Body of pancreas (tissue), 4 donors: ENCODE measurements around the gene ZNF665.
"Not testable (repeated sequence)": the region's sequence is repeated elsewhere in the genome, so short reads cannot be mapped to it uniquely, and the experiment has no call there.

Source experiments
- POLR2A ChIP-seq, 3 donors: fragments of 450-650 bp; IDR thresholded peaks; one replicate each; pipeline ENCODE4 v1.6.1; 2016; ENCODE audit warnings: antibody characterized with exemption in 3 of 3, mild to moderate bottlenecking in 2 of 3
- TF ChIP-seq, protein P1 (sequence below), 7 experiments: fragments of 450-650 bp in 4 of 7; fragments of 200-600 bp in 3 of 7; sonication (generic) in 3 of 7; IDR thresholded peaks; one replicate each; pipeline ENCODE4 v1.5.1; 2016 to 2019; ENCODE audit warnings: antibody characterized with exemption in 7 of 7

DNA sequence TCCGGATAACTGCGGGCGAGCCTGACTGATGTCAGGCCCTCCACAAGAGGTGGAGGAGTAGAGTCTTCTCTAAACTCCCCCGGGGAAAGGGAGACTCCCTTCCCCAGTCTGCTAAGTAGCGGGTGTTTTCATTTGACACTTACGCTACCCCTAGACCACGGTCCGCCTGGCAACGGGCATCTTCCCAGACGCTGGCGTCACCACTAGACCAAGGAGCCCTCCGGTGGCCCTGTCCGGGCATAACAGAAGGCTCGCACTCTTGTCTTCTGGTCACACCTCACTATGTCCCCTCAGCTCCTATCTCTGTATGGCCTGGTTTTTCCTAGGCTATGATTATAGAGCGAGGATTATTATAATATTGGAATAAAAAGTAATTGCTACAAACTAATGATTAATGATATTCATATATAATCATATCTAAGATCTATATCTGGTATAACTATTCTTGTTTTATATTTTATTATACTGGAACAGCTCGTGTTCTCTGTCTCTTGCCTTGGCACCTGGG is 3.4 kb downstream of the ZNF665 start:
- TF ChIP-seq, protein P1, sequence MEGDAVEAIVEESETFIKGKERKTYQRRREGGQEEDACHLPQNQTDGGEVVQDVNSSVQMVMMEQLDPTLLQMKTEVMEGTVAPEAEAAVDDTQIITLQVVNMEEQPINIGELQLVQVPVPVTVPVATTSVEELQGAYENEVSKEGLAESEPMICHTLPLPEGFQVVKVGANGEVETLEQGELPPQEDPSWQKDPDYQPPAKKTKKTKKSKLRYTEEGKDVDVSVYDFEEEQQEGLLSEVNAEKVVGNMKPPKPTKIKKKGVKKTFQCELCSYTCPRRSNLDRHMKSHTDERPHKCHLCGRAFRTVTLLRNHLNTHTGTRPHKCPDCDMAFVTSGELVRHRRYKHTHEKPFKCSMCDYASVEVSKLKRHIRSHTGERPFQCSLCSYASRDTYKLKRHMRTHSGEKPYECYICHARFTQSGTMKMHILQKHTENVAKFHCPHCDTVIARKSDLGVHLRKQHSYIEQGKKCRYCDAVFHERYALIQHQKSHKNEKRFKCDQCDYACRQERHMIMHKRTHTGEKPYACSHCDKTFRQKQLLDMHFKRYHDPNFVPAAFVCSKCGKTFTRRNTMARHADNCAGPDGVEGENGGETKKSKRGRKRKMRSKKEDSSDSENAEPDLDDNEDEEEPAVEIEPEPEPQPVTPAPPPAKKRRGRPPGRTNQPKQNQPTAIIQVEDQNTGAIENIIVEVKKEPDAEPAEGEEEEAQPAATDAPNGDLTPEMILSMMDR (IDR thresholded peaks at IDR 0.05) = not testable (repeated sequence)
- not testable (repeated sequence) for TF ChIP-seq POLR2A (IDR thresholded peaks at IDR 0.05)
